ENCODE results near the gene EDEM2.

- TF ChIP-seq CTCF (conservative IDR thresholded peaks at IDR 0.05; ENCODE audit: low read depth, low read length) (no peak), EZH2 (IDR thresholded peaks at IDR 0.05; ENCODE audit: low read length, unreplicated experiment) (no peak), EZH2phosphoT487 (IDR thresholded peaks at IDR 0.05; ENCODE audit: borderline replicate concordance, low read length) (no peak)
These were observed 14.1 kb downstream of the EDEM2 start for GRCh38 chr20:35133031-35133430.

All from PC-3 (cell line).